ENCODE results near the gene SIRT3. TPM values are rescaled to one million over a fixed set of nuclear protein-coding genes. Genes with fewer than 3 reads are reported as not detected.
"Not testable (repeated sequence)": the region's sequence is repeated elsewhere in the genome, so short reads cannot be mapped to it uniquely, and the experiment has no call there.

Gene SIRT3
- total and polyA plus RNA-seq, 11 donors: 21.2 to 46.5 (median 27.3) TPM

DNA sequence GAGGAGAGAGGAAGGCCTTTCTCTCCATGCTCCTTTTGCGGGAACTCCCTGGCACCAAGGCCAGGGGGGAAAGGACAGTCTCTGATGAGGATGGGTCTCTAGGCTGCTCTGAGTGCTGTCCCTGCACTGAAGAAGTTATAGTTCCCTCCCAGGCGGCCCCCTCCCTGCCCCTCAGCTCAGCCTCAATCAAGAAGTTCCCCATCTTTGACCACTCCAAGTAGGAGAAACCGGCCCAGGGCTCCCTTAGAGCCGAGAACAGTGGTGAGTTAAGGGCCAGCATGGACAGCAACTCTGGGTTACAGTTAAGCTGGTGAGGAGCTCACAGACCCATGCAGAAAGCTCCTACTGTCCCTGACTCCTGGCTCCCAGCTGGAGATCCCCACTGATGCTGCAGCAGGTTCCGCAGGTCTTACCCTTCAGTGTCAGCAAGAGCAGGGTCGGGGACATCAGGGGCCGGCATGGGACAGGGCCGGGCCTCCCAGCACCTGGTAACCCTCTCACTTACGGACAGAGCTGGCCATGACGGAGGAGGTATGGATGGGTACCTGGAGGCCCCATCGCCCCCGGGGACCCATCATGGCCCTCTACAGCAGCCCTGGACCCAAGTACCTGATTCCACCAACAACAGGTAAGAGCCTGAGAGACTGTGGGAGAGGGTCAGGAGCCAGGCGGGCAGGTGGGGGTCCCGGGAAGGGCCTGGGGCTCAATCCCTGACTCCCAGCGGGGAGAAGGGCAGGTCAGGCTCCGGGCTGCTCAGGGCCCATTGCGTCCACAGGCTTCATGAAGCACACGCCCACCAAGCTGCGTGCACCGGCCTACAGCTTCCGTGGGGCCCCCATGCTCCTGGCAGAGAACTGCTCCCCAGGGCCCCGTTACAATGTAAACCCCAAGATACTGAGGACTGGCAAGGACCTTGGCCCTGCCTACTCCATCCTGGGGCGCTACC lies 39.1 kb downstream of the SIRT3 start:
- Histone ChIP-seq H3K36me3 (peaks cover 0 to 21% (median 11%) of the 10 kb centered on the region in 9 donors), H3K4me3 (no peak overlapping the region), H3K9me3 (no peaks in the 10 kb centered on the region), H3K27ac (no peak overlapping the region), H3K4me1 (peaks cover 0 to 8% (median 0%) of the 10 kb centered on the region in 12 donors), H3K27me3 (no peaks in the 10 kb centered on the region)
- 83 to 94% (median 86%) methylated on average over 15 to 23 of the region's 23 CpGs for WGBS, 4 donors
- intact Hi-C loops (cut with DNase I): loop anchor here in 1 of 10 donors (5.0 kb wide), 1 partner anchor 165 kb away; no protein-coding TSS in a partner anchor
- ATAC-seq: peak in 1 of 4 donors; percentile 3
- DNase-seq: peak in 3 of 5 donors; percentile 6 to 31 (median 15)
- TF ChIP-seq CTCF (IDR thresholded peaks at IDR 0.05) (no peak), POLR2A (IDR thresholded peaks at IDR 0.05) (no peak)

GRCh38 chr11:193481-193880 lies 42.7 kb downstream of the SIRT3 start:
- H3K9me3 ChIP-seq; H3K27ac ChIP-seq; ATAC-seq; H3K4me3 ChIP-seq; H3K27me3 ChIP-seq; H3K36me3 ChIP-seq; H3K4me1 ChIP-seq; intact Hi-C loops (cut with DNase I): not testable (repeated sequence)
- WGBS, 4 donors: 65 to 78% (median 76%) methylated on average over 5 of the region's 5 CpGs
- DNase-seq: peak in 1 of 5 donors; percentile 10

DNA sequence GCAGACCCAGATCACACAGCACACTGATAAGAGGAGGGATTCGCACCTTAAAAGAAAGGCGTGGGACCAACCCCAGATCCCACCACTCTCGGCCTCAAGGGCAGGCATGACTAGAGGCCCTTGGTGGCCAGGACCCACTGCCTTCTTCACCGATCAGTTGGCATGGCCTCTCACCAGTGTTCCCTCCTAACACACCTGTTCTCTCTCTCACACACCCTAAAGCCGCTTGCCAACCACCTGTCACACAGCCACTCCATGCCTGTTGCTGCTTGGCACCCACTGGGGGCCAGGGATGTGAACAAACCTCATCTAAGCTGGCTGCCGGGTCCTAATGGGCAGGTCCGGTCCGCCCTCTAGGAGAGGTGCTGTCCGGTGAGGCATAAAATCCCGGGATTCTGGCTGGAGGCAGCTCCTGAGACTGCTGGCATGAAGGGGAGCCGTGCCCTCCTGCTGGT lies 43.4 kb downstream of the SIRT3 start, which contains the start of gene SCGB1C1:
Gene SCGB1C1, plus strand, starts transcription at position 405 of the 455 bp plus-strand sequence. Its CDS starts 22 bp downstream, at position 427.
- ATAC-seq; H3K4me3 ChIP-seq; H3K27ac ChIP-seq; H3K9me3 ChIP-seq; H3K36me3 ChIP-seq; intact Hi-C loops (cut with DNase I); H3K27me3 ChIP-seq; H3K4me1 ChIP-seq; DNase-seq: not testable (repeated sequence)
- 85 to 90% (median 90%) methylated on average over 2 to 8 of the region's 11 CpGs; no CpG with 5 or more reads in 1 of the 4 donors for WGBS, 4 donors

- H3K4me3 ChIP-seq; H3K27me3 ChIP-seq; intact Hi-C loops (cut with DNase I); H3K9me3 ChIP-seq; H3K27ac ChIP-seq; H3K36me3 ChIP-seq; H3K4me1 ChIP-seq: not testable (repeated sequence)
- ATAC-seq (peak in 3 of 4 donors; percentile 65 to 76 (median 71)), DNase-seq (peak in 3 of 5 donors; percentile 18 to 65 (median 42))
- 44 to 92% (median 76%) methylated on average over 3 to 6 of the region's 8 CpGs for WGBS, 4 donors
- peak in 11 of 12 donors; percentile 28 to 58 (median 46) for TF ChIP-seq CTCF (IDR thresholded peaks at IDR 0.05)
Measured at GRCh38 chr11:191490-192478, 44.4 kb downstream of the SIRT3 start.

GRCh38 chr11:190546-190945 lies 45.6 kb downstream of the SIRT3 start:
- 77 to 89% (median 81%) methylated on average over 5 of the region's 5 CpGs for WGBS, 4 donors
- H3K4me1 ChIP-seq; H3K27me3 ChIP-seq; intact Hi-C loops (cut with DNase I); H3K36me3 ChIP-seq; H3K9me3 ChIP-seq; ATAC-seq; H3K4me3 ChIP-seq; H3K27ac ChIP-seq: not testable (repeated sequence)
- DNase-seq: peak in 1 of 5 donors; percentile 12

Data from heart left ventricle (tissue), 16 donors.